GM18909 (cell line): ENCODE data around the gene URGCP.

Source experiments
- ATAC-seq: cut with Tn5 transposase; IDR thresholded peaks from one replicate; pipeline ENCODE4 v1.9.1; 2021; ENCODE audit warnings: mild to moderate bottlenecking; ENCODE audit not compliant: unreplicated experiment, poor library complexity

URGCP gene

DNA sequence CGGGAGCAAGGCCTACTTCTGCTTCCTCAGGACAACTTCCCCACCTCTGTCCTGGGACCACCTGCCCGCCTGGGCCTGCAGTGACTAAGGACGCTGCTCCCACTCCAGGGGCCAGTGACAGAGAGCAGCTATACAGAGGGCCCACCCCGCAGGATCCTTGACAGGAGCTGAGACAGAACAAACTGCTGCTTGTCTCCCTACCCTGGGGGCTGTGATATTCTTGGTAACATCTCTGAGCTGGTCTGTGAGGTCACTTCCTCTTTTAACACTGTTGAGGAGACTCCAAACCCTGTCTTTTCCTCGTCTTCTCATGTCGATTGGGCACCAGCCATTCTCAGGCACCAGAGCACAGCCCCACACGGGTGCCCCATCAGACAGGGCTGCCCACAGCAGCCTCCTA, 30.2 kb downstream of the URGCP start:
- ATAC-seq, result no peak

DNA sequence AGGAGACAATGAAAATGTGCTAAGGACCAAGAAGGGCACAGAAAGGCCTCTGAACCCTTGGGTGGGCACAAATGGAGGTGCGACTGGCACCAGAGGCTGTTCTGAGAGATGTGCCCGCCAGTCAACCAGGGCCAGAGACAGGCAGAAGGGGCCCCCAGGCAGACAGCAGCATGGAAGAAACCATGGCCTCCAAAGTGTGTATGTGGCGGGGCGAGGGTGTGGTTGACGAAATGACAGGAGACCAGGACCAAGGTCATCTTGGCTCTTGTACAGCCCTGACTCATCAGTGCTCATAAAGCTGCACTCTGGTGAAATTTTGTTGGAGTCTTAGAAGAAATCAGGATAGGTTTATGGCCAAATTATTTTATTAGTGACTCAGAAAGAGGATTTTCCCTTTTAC, 33.1 kb downstream of the URGCP start:
- no peak for ATAC-seq

DNA sequence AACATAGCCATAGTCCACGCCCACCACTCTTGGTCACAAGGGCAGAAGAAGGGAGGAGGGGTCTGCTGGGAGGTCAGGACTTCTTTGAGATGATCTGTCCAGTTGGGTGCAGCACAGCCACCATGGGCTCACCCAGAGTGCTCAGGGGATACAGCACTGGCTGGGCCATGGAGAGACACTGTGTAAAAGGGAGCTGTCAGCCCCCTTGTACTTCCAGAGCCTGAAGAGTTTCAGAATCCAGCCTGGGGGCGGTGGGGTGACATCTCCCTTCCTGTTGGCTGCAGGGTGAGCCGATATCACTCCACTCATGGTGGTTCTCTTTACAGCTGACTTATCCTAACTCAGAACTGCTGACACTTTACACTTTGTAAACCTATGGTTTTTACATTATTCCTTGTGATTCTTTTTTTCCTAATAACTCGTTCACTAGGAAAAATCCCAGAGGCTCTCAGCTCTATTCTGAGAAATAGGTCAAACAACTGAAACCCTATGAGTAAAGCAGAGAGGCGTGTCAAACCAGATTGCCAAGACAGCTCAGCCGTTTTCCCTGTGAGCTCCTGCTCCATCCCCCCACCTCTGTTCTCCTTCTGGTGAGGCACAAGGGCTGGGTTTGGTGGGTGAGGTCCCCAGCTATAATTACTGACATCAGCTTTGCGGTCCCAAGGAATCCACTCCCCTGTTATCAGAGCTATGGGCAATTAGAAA, 33.8 kb downstream of the URGCP start:
- no peak for ATAC-seq

DNA sequence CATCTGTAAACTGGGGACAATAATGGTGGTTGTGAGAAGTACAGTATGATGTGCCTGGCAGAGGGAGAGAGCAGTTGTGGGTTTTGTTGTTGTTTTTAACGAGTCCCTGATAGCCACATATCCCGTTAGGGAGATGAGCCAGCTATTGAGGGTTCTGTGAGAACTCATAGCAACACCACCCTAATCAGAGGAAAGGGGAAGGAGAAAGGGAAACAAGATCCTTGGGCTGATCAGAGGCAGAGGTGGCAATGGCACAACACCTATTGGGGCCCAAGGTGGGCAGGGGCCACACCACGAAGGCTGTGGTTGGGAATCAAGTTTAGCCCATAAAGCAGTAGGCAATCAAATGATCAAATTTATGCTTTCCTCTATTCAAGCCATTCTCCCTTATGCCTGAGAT, 35.3 kb downstream of the URGCP start:
- no peak for ATAC-seq

DNA sequence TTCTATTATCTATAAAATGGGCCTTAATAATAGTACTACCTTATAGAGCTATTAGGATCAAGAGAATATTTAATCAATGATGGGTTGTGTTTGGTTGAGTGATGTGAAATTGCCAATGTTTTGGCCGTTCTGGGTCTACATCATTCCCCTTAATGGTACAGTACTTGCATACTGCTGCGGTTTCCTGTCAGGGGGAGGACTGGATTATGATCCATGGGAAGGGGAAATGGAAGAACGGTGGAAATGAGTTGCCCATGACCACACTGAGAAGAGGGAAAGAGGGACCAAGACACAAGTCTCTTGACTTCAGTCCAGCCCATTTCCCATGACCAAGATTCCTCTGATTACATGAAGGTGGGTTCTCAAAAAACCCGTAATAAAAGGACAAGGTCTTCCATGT, 36.1 kb downstream of the URGCP start:
- ATAC-seq, result no peak

DNA sequence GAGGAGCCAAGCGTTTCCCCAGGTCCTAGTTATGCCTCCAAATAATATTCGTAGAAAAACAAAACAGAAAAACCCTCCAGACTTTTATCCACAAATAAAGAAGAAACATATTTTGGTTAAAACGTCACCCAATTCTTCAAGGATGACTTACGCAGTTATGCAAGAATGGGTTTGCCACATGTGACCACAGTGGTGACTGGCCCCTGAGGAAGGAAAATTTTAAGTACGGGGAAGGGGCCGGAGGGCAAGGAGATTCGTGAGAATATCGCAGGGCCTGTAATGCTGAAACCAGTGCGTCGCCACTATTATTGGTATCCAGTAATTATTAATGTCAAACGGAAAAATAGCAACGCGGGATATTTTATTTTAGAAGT, 36.5 kb downstream of the URGCP start:
- ATAC-seq, result peak; percentile 7

DNA sequence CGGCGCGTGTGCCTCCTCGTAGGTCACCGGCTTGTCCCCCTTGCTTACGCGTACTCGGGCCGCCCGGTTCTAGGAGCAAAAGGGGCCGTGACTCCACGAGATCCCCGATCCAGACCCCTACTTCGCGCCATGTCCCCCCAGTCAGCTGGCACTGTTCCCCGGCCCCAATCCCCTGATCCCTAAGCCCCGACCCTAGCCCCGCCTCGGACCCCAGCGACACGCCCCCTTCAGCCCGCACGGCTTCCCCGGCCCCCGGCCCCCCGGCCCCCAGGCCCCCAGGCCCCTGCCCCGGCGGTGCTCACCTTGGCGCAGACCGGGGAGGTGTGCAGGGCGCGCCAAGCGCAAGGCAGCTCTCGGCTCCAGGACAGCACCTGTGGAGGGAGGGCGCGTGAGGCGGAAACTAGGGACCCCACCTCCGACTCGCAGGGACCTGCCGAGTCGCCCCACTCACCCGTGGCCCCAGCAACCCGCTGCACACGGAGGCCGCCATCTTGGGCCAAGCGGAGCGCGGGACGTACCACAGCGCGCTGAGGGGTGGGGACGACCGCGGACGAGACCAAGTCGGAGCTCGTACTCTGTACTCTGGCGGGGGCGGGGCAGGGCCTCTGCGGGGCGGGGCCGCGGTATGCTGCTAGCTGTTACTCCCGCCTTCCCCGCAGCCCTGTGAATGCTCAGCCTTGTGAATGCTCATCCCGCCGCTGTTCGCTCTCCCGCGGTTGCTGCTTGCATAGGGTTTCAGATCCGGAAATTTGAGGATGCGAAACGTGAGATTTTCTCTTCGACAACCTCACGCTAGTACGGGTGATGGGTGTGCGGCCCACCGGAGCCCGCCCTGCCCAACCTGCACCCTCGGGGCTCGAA, 37.2 kb downstream of the URGCP start, which contains the start of gene MRPS24:
Gene MRPS24, minus strand, starts transcription at position 512 of the 861 bp plus-strand sequence. Its CDS starts 22 bp downstream, at position 490.
- ATAC-seq, result peak; percentile 93

DNA sequence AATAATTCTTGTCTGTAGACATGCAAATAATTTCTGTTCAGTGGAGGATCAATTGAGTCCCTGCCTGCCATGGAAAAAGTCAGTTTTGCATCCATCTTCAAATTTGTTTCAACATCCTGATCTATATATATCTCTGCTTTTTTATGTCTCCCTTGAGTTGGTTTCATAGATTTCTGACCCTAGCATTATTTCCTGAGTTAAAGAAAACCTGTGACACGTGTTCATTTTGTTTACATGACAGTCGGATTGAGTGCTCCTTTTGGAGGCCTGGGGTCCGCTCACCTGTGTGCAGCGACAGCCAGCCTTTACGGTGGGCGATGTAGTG, 37.8 kb downstream of the URGCP start:
- ATAC-seq, result no peak

DNA sequence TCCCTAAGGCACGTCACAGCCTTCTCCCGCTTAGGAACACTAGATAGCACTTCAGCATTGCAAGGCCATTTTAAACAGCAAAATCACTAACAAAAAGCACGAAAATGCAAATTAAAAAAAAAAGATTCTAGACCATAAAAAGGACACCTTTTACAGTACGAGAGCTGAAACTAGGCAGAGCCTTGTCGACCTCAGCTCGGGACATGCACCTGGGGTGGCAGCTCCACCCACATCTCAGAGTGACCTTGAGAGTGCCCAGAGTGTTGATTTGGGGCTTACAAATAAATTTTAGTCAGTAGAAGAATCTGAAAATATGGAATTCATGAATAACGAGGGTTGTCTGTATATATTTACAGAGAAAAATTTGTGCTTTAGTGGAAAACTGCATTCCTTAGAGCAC, 38.2 kb downstream of the URGCP start:
- ATAC-seq, result no peak

DNA sequence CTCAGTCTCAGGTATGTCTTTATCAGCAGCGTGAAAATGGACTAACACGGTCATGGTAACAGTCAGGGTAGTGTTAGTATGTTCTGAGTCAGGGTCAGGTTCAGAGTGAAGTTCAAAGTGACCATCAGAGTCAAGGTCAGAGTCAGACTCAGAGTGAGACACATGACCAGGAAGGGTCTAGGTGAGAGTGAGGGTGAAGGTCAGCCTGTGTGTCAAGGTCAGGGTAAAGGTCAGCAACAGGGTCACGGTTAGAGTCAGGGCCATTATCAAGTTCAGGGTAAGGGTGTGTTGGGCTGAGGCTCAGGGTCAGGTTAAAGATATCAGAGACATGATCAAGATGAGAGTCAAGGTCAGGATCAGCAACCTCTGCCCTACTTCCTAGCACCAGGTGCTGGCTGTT, 41.1 kb downstream of the URGCP start:
- ATAC-seq, result no peak

DNA sequence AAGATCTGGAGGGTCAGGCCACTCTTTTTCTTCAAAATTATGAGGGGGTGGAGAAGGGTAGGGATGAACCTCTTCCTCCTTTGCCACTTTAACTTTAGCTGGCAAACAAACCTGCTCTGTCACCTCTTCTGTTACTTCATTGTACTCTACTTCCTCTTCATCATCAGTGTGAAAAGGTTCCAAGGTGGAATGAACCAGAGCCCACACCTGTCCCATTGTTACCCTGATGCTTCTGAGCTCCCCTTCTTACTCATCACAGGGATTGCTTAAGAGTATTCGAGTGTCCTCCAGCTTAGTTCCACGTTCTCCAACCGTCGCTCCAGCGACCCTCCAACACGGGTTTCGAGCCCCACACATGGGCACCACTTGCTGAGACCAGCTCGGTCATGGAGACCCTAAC, 42.3 kb downstream of the URGCP start:
- no peak for ATAC-seq

DNA sequence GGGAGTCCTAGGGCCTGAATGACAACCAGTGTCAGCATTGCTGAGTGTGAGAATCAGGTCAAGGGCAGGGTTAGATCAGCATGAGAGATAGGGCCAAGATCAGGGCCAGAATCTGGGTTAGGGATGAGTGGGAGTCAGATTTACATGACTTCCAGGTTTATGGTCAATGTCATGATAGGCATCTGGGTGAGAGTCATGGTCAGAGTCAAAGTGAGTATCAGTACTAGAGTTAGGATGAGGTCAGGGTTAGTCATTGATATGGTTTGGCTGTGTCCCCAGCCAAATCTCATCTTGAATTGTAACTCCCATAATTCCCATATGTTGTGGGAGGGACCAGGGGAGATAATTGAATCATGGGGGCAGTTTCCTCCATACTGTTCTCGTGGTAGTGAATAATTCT, 49.4 kb downstream of the URGCP start:
- ATAC-seq, result no peak

DNA sequence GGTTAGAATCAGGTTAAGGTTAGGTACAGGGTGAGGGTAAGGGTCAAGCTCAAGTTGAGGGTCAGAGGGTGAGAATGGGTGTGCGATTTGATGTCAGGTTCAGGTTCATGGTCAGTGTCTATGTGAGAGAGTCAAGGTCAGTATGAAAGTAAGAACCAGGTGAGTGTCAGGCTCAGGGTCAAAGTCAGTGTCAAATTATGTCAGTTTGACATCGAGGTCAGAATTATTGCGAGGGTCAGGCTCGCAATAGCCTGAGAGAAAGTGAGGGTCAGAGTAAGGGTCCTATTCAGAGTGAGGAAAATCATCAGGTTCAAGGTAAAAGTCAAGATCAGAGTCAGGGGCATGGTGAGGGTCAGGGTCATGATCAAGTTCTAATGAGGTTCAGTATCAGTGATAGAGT, 50.1 kb downstream of the URGCP start:
- no peak for ATAC-seq

DNA sequence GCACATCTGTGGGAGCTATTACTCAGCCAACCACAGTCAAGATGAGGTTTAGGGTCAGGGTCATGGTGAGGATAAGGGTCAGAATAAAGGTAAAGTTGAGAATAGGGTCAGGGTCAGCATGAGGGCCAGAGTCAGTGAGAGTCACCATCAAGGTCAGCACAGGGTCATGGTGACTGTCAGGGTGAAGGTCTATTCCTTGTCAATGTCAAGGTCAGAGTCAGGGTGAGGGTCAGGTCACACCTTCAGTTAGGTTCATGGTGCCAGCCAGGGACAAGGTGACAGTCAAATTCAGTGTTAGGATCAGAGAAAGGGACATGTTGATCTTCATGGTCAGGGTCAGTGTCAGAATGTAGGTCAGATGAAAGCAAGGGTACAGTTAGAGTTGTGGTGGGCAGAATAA, 51.2 kb downstream of the URGCP start:
- ATAC-seq, result no peak

DNA sequence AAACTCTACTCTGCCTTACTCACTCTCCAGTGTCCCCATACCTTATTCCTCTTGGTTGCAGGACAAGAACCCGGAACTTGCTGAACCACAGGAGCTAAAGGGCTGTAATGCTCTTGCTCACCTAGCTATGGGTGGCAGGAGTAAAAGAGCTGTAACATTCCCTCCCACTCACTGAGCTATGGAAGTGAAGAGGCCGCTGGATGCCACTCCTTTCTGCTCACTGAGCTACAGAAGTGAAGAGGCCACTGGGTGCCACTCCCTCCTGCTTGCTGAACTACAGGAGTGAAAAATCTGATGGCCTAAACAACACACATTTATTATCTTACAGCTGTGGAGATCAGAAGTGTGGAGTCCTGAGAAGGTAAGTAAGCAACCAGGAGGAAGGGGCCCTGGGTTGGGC, 54.6 kb downstream of the URGCP start:
- no peak for ATAC-seq

DNA sequence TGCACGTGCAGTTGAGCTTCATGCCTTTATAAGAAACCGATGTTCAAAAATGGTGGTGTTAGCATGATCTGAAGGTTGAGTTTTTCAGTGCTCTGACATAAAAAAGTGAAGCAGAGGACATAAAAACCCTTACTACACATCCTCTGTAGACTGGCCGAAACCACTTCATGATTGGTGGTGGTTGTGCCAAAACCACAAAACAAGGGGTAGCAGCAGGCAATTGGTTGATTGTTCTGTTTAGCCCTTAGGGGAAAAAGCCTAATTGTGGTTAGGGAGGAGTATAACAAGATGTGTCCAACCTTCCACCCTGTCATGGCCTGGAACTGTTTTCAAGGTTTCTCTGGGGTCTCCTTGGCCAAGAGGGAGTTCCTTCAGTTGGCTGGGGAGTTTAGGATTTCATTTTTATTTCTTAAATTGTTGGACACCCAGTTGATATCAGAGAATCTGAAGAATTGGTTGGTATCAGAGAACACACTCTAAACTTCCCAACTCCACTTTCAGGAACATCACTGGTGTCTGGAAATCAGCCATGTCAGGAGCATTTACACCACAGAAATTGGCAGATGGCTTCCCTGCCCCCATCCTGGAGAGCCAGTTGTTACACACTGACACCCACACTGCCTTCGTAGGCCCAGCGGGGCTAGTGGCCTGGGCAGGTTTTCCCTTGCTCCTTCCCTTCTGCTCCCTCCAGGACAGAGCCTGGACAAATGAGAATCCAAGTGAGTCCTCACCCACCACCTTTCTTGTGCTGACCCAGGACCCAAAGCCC, 55.9 kb downstream of the URGCP start:
- no peak for ATAC-seq

DNA sequence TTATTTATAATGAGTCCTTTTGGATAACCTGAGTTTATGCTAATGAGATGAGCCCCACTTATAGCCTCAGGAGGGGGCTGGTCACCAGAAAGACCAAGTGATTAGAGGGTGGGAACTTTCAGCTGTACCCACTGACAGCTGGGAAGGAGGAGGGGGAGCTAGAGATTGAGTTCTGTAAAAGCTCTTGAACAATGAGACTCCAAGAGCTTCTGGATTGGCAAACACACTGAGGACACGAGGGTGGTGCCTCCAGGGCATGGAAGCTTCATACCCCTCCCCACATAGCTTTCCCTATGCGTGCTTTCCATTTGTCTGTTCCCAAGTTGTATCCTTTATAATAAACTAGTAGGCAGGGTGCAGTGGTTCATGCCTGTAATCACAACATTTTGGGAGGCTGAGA, 57.3 kb downstream of the URGCP start:
- ATAC-seq, result no peak

DNA sequence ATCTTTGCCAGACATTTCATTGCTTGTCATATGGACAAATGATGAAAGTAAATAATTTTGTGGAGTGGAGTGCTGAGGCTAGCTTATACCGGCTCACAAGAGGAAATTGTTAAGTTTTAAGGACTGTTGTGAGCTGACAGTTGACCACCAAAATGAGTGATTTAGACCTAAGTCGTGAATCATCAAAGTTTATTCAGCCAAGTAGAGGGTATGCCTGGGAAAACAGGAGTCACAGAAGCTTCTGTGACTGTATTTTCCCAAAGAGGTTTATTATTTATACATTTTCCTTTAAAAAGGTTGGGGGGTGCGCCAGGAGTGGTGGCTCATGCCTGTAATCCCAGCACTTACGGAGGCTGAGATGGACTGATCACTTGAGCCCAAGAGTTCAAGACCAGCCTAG, 58.9 kb downstream of the URGCP start:
- no peak for ATAC-seq

DNA sequence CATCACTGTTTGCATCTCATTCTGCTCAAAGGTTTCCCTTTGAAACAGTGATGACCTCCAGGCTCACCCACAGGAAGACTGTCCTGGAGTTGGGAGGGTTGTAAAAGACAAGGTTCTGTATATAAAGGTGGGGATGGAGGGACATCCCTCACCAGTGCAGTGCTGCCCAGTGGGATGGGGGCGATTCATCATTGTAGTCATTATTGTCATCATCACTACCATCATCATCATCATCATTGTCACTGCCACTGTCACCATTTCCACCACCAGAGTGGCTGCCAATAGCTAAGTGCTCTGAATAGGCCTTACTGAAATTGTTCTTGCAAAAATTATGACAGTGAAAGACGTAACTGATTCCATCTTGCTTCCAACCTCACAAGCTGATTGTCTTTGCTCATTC, 61.7 kb downstream of the URGCP start:
- ATAC-seq, result no peak

DNA sequence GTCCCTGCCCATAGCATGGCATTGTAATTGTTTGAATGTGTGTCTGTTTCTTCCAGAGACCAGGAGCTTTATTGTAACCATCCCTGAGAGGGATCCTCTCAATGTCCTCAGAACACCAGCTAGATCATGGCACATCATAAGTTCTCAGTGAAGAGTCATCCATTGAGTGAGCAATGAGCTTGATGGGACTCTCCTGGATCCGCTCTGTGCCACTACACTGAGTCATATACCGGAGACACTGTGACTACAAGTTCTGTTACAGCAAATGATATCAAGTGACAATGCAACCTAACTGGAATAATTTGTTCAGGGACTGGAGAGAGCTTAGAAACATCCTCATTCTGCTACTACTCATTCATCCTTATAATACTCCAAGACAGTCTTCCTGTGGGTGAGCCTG, 62.1 kb downstream of the URGCP start:
- no peak for ATAC-seq

DNA sequence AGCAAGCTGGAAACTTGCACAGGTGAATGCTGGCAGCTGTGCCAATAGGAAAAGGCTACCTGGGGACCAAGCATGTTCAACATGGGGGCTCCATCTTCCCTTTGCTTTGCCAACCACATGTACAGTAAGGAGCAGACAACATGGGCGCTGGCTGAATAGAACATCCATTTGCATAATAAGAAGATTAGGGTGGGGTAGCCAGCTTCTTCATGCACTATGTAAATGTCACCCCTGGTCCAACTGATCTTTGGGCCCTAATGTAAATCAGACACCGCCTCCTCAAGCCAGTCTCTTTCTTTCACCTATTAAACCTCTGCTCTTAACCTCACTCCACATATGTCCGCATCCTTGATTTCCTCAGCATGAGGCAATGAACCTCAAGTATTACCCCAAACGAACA, 63.1 kb downstream of the URGCP start:
- no peak for ATAC-seq
